Measurements from ENCODE around the gene PCBD2.
"Not testable (repeated sequence)": the region's sequence is repeated elsewhere in the genome, so short reads cannot be mapped to it uniquely, and the experiment has no call there.

Gene PCBD2

DNA sequence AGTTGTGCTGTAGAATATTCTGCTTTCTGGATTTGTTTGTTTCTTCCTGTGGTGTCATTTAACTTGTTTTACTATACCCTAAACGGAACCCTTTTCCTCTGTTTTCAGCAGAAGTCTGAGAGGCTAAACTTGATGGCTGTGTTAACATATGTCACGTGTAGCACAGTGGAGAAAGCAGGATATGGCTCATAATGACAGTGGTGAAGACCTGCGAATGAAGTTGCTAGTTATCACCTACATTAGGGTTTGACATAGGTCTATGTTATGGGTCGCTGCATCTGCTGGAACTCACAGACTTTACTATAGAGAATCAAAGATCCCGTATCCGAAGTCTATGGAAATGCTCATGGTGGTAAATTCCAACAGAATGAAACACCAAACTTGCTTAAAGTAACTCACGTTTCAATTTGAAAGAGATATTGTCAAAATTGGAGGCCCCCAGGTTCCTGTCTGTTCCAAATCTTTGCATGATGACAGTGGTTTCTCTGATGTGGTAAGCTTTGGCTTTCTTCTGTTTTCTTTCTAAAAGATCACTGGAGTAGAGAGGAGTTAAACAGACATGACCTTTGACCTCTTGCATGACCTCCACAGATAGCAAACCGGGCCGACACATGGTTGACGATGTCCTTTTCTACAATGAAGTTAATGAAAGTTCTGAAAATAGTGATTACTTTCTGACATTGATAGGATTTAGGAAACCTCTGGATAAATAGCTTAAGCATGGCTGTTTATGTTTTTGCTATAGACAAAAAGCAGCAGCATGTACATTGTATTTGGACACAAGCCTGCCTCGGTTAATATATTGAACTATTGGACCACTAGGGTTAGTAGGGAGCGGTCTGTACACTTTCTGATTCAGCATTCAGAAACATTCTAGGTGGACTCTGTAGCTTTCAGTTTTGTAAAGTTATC lies 59.7 kb downstream of the PCBD2 start:
- DNase-seq: no peak

DNA sequence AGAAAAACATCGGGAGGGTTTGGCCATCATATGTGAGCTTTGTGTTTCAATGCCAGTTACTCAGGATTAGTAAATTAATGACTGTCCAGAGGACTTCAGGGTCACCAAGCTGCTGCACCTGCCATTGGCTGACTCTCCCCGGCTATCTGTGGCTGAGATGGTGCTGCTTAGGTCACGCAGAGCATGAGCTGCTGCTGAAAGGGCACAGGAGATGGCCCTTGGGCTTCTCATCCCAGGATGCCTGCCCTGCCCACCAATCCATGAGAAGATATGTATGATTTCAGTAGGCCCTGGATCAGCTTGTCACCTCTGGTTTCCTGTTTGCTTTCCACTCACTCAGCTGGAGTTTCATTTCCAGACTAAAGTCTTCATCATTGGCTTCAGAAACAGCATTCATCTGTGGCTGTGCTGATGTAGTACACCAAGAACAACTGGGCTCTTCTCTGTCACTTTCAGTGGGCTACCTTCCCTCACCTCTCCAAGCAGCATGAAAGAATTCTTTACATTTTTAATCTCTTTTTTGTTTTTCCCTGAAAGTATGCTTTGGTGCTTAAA lies 60.4 kb downstream of the PCBD2 start:
- no peak for DNase-seq

DNA sequence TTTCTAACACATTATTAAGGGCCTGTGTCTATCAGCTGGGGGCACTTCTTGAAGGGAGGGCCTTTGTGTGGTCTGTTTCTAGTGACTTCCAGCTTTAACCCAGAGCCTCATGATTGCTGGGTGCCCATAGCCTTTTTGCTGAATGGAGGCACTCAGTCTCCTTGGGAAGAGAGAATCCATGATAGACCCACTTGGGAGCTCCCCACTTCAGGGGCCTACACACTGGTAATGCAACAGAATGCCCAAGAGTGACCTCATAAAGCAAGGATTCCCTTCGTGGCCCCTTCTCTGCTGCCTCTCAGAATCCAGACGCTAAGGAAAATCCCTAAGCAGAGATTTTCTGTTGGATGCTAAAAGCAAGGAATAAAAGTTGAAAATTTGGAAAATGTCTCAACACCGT lies 62.7 kb downstream of the PCBD2 start, which contains the start of gene CATSPER3:
Gene CATSPER3 (plus strand): TSS at position 301 of the 400 bp plus-strand sequence. CDS start 85 bp downstream, at position 386.
- no peak for DNase-seq

- no peak for DNase-seq
These were observed 63.1 kb downstream of the PCBD2 start for GRCh38 chr5:134968055-134968454.

GRCh38 chr5:134969166-134969565 lies 64.2 kb downstream of the PCBD2 start:
- DNase-seq: no peak

DNA sequence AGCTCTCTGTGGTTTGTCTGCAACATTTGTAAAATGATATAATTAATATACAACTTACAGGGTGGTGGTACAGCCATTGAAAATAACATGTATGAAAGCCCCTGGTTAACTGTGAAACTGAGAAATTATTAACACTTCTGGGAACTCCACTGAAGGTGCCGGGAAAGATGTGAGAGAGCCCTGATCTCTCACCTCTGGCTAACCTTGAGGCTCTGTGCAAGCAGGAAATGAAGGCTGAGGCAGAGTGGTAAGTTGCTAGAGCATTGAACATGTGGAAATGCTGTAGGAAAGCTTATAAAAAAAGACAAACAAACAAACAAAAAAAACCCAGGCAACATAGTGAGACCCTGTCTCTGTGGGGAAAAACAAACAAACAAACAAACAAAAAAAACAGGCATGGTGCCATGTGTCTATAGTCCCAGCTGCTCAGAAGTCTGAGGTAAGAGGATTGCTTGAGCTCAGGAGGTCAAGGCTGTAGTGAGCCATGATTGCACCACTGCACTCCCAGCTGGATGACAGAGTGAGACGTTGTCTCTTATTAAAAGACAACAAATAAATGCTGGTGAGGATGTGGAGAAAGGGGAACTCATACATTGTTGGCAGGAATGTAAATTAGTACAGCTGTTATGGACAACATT lies 70.3 kb downstream of the PCBD2 start:
- DNase-seq: no peak

- DNase-seq: no peak
These were observed 70.9 kb downstream of the PCBD2 start for GRCh38 chr5:134975843-134976242.

DNA sequence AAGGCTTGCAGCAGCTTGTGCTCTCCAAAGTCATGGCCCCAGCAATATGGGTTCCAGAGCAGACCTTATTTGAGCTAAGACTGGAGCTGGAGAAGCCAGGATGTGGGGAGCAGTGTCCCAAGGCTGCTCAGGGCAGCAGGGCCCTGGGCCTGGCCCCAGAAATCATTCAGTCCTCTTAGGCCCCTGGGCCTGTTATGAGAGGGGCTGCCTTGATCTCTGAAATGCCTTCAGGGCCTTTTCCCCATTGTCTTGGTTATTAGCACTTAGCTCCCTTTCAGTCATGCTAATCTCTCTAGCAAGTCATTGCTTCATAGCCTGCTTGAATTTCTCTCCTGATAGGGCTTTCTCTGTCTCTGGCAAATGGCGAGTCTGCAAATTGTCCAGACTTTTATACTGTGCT lies 71.9 kb downstream of the PCBD2 start:
- no peak for DNase-seq

DNA sequence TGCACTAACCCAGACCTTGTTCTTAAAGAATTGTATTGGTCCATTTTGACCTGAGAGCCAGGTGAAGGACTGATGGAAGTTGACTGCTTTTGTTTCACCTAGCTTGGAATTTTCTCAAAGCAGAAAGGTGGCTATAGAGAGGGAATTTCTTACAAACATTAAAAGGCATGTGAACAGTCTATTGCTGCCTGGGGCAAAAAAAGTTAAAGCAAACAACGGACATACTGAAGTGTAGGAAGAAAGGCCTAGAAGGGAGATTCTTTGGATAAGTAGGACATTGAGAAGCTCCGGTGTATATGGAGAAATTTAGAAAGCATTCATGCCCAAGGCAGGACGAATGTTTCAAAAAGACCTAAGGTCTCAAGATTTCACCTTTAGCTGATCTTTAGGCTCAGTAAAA lies 74.5 kb downstream of the PCBD2 start:
- DNase-seq: no peak

GRCh38 chr5:134982230-134982629 lies 77.3 kb downstream of the PCBD2 start:
- DNase-seq: no peak

DNA sequence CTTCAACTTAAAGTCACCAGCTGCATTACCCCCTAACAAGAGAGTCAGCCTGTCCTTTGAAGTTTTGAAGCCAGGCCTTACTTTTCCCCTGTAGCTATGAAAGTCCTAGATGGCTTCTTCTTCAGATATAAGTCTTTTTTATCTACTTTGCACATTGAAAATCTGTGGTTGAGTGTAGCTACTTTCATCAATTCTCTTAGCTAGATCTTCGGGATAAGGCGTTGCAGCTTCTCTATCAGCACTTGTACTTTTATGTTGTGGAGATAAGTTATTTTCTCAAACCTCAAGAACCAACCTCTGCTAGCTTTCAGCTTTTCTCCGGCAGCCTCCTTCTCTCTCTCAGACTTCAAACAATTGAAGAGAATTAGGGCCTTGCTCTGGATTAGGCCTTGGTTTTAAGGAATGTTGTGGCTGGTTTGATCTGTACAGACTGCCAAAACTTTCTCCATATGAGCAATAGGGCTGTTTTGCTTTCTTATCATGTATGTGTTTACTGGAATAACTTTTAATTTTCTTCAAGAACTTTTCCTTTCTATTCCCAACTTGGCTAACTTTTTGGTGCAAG lies 84.4 kb downstream of the PCBD2 start:
- no peak for DNase-seq

DNA sequence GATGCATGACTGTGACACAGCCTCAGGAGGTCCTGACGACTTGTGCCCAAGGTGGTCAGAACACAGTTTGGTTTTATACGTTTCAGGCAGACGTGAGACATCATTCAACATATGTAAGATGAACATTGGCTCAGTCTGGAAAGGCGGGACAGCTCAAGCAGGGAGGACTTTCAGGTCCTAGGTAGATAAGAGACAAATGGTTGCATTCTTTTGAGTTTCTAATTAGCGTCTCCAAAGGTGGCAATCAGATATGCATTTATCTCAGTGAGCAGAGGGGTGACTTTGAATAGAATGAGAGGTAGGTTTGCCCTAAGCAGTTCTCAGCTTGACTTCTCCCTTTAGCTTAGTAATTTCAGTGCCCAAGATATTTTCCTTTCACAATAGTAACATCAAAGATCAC lies 85.3 kb downstream of the PCBD2 start:
- DNase-seq: not testable (repeated sequence)

DNA sequence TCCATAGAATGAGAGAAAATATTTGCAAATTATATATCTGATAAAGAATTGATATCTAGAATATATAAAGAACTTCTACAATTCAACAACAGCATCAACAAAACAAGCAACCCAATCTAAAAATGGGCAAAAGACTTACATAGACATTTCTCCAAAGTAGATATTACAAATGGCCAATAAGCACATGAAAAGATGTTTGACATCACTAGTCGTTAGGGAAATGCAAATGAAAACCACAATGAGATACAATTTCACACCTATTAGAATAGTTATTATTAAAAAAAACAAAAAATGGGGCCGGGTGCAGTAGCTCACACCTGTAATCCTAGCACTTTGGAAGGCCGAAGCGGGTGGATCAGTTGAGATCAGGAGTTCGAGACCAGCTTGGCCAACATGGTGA lies 87.2 kb downstream of the PCBD2 start:
- no peak for DNase-seq

GRCh38 chr5:134993161-134993560 lies 88.2 kb downstream of the PCBD2 start:
- DNase-seq: no peak

GRCh38 chr5:134994560-134995156 lies 89.7 kb downstream of the PCBD2 start:
- no peak for DNase-seq

DNA sequence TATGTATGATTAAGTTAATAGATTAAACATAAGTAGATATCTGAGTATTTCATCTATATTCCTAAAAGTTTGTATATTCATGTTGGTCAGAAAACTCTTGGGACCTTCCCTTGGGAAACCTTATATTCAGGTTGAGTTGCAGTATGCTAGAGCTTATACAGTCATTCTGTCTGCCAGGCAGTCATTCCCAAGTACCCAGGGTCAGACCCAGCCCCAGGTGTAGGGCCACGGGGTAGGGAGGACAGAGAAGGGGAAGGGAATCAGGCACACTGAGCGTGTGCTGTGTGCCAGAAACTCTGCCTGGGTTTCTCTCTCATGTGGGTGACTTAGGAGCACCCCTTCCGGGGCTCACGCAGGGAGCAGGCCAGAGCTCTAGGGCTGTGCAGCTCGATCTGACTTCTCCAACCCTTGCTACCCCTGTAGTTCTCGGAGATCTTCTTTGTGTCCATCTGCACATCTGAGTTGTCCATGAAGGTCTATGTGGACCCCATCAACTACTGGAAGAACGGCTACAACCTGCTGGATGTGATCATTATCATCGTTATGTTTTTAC lies 91.0 kb downstream of the PCBD2 start:
- DNase-seq: no peak

GRCh38 chr5:134997015-134997414 lies 92.1 kb downstream of the PCBD2 start:
- DNase-seq: no peak

GRCh38 chr5:134998068-134998467 lies 93.1 kb downstream of the PCBD2 start:
- DNase-seq: not testable (repeated sequence)

GRCh38 chr5:135004376-135004775 lies 99.4 kb downstream of the PCBD2 start:
- no peak for DNase-seq

DNA sequence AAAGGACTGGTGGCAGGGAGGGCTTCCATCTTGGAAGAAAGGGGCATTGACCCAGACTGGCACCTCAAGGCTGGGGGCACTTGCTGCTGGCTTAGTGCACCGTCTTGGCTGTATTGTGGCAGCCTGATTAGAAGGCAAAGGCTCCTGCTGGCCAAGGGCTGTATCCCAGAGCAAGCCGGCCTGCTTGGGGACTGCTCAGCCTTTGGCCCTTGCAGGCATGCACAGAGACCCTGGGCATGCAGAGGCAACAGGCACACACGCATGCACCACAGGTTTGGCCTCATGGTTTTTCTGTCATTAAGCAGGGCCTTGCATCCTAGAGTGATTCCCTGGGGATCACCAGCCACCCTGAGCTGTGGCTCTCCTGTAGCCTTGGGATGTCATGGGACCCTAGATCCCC lies 100.1 kb downstream of the PCBD2 start:
- DNase-seq: no peak

DNA sequence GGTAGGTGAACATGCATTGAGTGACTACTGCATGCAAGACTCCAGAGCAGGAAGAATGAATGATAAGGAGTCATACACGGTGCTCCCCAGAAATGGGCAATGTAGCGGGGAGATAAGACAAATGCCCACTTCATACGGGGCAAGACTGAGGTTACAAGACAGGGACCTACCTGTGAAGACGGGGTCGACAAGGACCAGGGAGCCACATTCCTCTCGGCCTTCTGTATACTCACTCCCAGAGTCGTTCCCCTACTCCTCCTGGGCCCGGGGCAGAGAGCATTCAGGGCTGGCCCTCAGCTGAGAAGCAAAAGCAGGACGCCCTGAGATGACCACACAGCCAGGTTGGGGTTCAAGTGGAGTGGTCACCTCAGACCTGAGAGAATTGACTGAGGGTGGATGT lies 102.4 kb downstream of the PCBD2 start:
- no peak for DNase-seq

GRCh38 chr5:135007749-135008363 lies 102.9 kb downstream of the PCBD2 start:
- no peak for DNase-seq
